HL-60/S4 treated with phorbol 12-myristate 13-acetate at 8.2 ng/mL for 4 days and 3 days (cell line): ENCODE data around the gene SLC25A30.
"Not testable (repeated sequence)": the region's sequence is repeated elsewhere in the genome, so short reads cannot be mapped to it uniquely, and the experiment has no call there.

Source experiments
- in situ Hi-C: fragments of 300-500 bp; cut with MboI; formaldehyde crosslinking; loops from 2 replicates; pipeline ENCODE4 v1.15.0; 2022; ENCODE audit warnings: low sequenced_read_pairs

The SLC25A30 gene

GRCh38 chr13:45433381-45433790 is 15.2 kb upstream of the SLC25A30 start:
- in situ Hi-C loops = no loop called here

- in situ Hi-C loops = no loop called here
Observed at GRCh38 chr13:45432737-45433380, 14.7 kb upstream of the SLC25A30 start.

GRCh38 chr13:45426056-45426841 is 8.1 kb upstream of the SLC25A30 start:
- in situ Hi-C loops = not testable (repeated sequence)

GRCh38 chr13:45422731-45423292 is 4.6 kb upstream of the SLC25A30 start:
- in situ Hi-C loops = no loop called here

- in situ Hi-C loops = no loop called here
Observed at GRCh38 chr13:45419945-45420344, 1.8 kb upstream of the SLC25A30 start.

- in situ Hi-C loops = not testable (repeated sequence)
Observed at GRCh38 chr13:45419389-45419788, 1.2 kb upstream of the SLC25A30 start.

- in situ Hi-C loops = no loop called here
Observed at GRCh38 chr13:45416516-45417128, 1.6 kb downstream of the SLC25A30 start.

DNA sequence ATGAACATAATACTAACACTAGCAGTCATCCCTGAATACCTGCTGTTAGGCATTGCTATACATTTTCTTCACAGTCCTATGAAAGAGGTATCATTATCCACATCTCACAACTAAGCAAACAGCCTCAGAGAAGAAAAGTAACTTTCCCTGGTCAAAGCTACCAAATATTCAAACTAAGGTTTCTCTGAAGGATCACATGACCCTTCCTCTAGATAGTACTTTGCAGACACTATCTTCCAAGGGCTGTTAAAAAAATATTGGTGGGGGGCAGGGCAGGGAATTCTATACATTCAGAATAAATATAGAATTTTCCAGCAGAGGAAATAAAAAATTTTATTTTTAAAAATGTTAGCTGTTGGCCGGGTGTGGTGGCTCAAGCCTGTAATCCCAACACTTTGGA is 3.1 kb downstream of the SLC25A30 start:
- in situ Hi-C loops = no loop called here

- in situ Hi-C loops = no loop called here
Observed at GRCh38 chr13:45413826-45414307, 4.3 kb downstream of the SLC25A30 start.

DNA sequence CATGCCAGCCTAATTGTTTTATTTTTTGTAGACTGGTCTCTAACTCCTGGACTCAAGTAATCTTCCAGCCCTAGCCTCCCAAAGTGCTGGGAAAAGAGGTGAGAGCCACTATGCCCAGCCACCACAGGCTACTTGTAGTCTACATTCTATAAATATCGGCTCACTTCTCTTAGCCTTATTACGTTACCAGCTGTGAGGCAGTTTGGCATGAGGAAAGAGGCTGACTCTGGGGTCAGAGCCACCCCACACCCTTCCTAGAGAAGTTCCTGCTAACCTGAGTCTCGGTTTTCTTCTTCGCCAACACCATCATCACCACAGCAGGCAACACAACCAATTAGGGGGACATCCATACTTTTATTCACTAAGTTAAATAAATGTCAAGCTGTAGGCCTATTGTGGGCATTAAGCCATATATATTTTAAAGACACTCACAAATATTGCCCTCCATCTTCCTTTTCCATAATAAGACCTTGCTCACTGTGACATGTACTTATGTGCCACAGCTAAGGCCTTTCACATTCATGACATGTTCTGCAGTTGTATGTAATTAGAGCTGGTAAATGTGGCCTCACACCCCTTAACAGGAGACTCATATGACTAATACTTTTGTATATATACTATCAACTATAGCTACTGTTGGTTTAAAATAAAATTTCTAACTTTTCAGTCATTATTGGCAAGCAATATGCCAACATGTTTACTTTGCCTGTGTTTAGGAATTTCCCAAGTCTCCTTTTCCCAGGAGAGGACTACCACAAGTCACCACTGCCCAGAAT is 5.7 kb downstream of the SLC25A30 start:
- in situ Hi-C loops = no loop called here

DNA sequence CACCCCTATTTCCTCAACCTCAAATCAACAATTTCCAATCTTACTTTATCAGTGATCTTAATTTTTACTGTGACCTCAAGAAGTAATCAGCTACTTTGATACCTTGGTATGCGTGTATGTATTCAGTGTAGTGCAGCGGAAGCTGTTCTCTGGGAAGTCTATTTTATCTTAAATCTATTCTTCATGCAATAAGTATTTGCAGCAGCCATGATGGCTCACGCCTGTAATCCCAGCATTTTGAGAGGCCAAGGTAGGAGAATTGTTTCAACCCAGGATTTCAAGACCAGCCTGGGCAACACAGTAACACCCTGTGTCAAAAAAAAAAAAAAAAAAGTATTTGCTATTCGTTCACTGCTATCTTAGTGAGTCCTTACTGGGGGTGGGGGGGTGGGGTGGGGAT is 6.5 kb downstream of the SLC25A30 start:
- in situ Hi-C loops = no loop called here

GRCh38 chr13:45411221-45411620 is 7.0 kb downstream of the SLC25A30 start:
- in situ Hi-C loops = no loop called here

DNA sequence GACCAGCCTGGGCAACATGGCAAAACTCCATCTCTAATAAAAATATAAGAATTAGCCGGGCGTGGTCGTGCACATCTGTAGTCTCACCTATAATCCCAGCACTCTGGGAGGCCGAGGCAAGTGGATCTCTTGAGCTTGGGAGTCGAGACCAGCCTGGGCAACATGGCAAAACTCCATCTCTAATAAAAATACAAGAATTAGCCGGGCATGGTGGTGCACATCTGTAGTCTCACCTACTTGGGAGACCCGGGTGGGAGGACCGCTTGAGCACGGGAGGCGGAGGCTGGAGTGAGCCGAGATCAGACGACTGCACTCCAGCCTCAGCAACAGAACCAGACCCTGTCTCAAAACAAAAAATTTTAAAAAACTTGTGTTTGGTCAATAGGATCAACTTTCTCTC is 7.7 kb downstream of the SLC25A30 start:
- in situ Hi-C loops = no loop called here

- in situ Hi-C loops = no loop called here
Observed at GRCh38 chr13:45410001-45410400, 8.2 kb downstream of the SLC25A30 start.

DNA sequence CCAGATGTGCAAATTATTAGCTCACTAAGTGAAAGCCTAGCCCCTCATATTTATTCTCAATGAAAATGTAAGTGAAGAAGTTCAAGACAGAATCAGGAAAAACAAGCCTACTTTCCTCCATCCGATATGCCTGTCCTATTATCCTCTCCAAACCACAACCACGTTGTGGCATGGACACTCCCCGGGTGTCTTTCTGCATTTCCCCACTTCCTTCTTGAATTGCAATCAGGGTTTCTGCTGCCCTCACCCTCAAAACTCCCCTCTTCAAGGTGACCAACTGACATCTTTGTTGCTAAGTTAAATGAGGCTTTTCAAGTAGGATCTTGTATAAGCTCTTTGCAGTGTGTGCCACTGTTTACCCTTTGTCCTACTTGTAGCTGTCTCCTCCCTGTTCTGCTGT is 11.8 kb downstream of the SLC25A30 start:
- in situ Hi-C loops = no loop called here

- in situ Hi-C loops = no loop called here
Observed at GRCh38 chr13:45403081-45403480, 15.1 kb downstream of the SLC25A30 start.

DNA sequence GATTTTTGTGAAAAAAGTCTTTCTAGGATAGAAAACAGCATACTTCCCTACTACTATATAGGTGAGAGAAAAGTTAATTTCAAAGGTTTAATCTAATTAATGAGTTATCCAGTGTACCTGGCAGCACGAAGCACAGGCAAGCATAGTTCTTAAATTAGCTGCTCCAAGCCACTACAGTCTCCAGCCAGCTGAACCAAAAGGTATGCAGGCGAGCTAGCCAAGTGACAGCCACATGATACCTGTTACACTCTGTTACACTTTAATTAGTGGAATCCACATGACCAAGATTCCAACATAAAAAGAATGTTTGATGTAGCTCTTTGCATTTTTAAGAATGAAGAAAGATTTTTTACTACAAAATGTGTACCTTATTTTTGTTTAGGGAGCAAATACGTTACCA is 15.5 kb downstream of the SLC25A30 start:
- in situ Hi-C loops = no loop called here

DNA sequence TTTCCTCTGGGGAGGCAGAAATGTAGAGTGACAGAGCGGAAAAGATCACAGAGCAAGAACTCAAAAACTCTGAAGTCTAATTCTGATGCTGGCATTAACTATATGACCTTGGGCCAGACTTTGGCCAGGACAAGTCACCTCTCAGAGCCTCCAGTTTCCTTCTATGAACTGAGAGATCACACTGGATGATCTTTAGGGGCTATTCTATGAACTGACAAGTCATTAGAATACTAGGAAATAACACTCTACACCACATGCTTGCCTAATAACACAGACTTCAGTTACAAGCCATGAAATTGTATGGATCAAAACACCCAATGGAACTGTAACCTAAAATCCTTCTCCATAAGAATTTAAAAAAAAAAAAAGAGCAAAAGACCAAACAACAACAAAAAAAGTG is 16.9 kb downstream of the SLC25A30 start:
- in situ Hi-C loops = no loop called here

DNA sequence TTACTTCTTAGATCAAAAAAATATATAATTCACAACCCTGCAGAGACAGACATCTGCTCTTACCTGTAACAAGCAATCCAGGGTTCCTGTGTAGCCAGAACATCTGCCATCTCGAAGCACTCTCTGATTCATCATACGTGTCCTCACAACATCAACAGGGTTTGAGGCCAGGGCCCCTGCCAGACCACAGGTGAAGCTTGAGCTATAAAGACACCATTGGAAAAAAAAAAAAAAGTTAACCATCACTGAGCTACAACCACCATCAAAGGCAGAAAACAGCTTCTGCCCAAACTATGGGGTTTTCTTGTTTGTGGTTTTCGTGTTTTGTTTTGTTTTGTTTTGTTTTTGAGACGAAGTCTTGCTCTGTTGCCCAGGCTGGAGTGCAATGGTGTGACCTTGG is 19.3 kb downstream of the SLC25A30 start:
- in situ Hi-C loops = no loop called here

- in situ Hi-C loops = no loop called here
Observed at GRCh38 chr13:45396533-45397095, 21.6 kb downstream of the SLC25A30 start.
